PC-3 (cell line): Measurements from ENCODE around the gene ELANE.

ENCODE experiments used
- CTCF ChIP-seq: fragments of 300-600 bp; sonication (generic); conservative IDR thresholded peaks from 2 replicates; pipeline ENCODE4 v1.5.1; 2017; ENCODE audit warnings: antibody characterized with exemption, low read depth, mild to moderate bottlenecking, low read length
- EZH2 ChIP-seq: fragments of 300-600 bp; sonication (generic); IDR thresholded peaks from one replicate; pipeline ENCODE4 v1.6.1; 2017; ENCODE audit warnings: antibody characterized with exemption, mild to moderate bottlenecking, low read length; ENCODE audit not compliant: unreplicated experiment

GRCh38 chr19:854549-854948, 2.4 kb downstream of the ELANE start:
- TF ChIP-seq EZH2 (no peak), CTCF (no peak)
